ENCODE results near the gene DNAJC6.
"Not testable (repeated sequence)": the region's sequence is repeated elsewhere in the genome, so short reads cannot be mapped to it uniquely, and the experiment has no call there.

DNAJC6 gene

DNA sequence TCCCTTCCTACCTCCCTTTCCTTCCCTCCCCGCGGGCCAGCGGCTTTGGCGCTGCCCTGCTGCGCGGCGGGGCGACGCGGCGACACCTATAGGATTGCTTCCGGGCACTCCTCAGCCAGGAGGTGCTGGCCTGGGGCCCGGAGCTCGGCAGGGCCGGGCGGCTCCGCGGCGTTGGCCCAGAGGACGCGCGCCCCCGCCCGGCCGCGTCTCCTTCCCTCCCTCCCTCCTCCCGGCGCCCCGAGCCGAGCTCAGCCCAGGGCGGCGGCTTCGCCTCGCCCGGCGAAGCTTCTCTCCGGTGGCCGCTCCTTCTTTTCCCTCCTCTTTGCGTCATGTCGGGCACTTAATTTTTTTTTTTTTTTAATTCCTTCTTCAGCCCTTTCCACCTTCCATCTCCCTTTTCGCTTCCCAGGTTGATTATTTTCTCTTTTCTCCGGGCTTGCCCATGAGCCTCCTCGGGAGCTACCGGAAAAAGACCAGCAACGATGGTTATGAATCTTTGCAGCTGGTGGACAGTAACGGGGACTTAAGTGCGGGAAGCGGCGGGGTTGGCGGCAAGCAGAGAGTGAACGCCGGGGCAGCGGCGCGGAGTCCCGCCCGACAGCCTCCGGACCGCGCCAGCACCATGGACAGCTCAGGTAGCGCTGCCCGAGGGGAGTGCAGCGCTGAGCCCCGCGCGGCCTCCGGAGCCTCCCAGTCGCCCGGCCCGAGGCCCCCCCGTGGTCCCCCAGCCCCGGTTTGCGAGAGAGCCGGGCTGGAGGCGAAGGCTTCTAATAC lies at the start of gene DNAJC6:
Gene DNAJC6, plus strand, starts transcription at position 240 of the 774 bp plus-strand sequence. Its CDS starts 203 bp downstream, at position 443.
- peak in 2 of 3 donors; percentile 0 to 41 for DNase-seq (ENCODE audit: low read depth in 3 of 3, low spot score in 1 of 3)

DNA sequence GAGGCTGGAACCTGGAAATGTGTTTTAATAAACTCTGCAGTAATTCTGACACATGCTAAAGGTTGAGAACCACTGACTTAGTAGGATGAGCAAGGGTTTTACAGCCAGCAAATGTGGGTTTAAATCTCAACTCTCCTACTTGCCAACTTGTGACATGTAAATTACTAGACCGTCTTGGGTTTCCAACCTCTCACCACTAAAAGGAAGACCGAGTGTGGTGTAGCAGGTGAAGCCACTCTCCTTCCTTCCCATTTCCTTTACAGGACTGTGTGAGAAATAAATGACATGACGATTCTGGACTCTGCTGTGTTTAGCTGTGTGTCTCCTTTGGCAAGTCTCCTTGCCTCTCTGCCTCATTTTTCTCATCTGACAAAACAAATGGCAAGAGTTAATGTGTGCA lies 49.5 kb upstream of the DNAJC6 start:
- no peak for DNase-seq (ENCODE audit: low read depth in 3 of 3, low spot score in 1 of 3)

DNA sequence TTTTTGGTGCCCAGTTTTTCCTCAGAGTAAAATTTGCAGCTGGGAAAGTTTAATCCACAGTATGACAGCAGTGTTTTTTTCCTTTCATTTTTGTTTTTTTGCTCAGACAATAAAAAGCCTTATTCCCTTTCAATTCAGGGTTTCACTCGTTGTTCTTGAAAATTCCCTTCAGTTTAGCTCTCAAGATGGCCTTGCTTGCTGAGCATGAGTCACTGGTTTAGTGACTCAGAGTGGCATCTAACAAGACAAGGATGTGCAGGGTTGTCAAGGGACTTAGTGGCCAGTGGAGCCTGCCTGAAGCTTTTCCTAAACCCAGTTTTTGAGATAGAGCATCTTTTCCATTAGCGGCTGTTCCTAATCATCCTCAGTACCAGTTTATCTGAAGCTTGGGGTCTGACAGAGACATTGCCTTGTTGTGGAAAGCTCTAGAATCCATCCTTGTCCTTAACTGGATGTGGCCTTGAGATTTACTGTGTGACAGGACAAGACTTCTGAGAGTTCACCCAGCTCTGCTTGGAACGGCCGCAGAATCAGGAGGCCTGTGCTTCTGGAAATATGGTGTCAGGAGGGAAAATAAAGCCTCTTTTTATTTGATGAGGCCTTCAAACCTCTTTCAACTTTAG lies 48.4 kb upstream of the DNAJC6 start:
- no peak for DNase-seq (ENCODE audit: low read depth in 3 of 3, low spot score in 1 of 3)

DNA sequence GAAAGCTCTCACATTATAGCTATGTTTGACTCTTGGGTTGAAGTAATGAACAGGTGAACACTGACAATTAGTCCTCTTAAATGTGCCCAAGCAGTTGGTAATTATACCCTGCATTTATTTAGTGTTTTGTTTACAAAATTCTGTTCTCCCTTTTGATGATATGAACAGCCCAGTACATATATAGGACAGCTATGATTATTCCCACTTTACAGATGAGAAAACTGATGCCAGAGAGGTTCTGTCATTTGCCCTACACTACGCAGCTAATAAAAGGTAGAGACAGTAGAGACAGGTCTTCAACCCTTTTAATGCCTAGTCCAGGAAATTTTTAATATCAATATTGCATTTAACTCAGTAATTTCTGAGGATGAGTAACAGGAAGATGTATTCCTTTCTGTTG lies 46.1 kb upstream of the DNAJC6 start:
- DNase-seq (ENCODE audit: low read depth in 3 of 3, low spot score in 1 of 3): no peak

DNA sequence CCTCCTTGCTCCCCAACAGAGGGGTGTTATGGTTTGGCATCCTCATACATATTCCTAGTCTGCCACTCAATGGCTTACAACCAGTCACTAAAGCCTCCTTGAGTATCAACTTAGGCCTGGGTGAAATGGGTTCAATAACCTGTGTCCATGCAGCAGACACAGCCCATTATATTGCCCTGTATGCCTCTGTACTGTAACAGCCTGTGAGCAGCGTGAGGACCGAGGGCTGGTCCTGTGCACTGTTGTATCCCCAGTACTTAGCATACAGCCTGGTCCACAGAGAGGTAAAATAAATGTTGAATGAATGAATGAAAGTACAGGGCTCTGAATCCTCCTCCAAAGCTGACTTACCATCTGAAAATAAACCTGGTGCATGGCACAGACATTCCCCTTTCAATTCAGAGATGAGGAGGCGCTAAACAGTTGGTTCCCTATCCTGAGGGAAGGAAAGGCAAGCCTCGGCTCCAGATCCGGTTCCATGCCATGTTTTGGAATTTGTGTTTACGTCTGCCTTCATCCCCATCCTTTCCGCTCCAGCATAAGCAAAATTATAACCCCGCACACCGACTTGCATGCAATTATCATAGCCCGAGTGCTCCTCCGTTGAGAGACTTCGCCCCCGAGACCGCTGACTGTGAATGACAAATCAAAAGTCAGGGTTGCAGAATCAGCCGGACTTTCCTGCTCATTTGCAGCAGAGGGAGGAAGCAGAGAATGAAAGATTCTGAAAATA lies 45.0 kb upstream of the DNAJC6 start:
- DNase-seq (ENCODE audit: low read depth in 3 of 3, low spot score in 1 of 3): no peak

DNA sequence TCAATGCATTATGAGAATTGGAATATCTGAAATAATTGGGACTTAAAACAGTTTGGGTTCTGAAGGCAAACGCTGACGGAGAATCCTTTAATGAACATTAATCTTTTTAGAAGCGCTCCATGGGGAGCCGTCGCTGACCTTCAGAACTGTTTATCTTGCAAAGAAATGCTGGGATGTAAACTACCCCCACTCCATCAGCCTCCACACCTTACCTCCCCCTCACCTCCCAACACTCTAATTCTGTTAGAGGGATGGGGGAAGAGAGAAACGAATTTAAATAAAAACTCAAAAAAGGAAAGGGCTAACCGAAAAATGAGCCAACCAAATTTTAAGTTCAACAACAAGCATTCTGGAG lies 44.1 kb upstream of the DNAJC6 start:
- no peak for DNase-seq (ENCODE audit: low read depth in 3 of 3, low spot score in 1 of 3)

DNA sequence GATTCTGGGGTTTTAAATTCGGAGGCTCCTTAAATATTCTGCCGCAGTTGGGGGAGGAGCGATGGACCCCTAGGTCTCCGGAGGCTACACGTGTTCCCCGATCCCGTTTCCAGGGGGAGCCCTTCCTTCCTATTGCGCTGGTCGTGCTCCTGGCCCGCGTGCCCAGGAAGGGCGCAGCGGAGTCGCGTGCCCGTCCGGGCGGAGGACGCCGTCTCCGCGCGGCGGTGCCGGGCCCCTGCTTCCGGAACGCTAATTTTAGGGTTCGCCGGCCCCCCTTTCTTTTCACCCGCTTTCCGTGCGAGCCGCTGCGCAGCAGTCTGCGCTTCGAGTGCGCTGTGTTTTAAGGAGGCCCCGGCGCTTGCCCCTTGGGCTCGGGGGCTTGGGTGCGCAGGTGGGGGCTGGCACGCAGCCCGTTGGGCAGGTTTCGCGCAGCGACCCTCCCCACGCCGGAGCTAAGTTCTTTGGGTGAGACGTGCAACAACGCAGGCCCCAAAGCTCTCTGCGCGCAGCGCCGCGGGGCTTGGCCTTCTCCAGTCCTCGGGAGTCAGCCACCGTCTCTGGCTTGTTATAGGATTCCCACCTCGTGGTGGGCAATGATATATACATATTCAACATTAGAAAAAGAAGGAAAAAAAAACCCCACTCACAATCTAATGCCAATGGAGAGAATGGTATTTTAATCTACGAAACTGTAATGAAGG lies 43.5 kb upstream of the DNAJC6 start:
- DNase-seq (ENCODE audit: low read depth in 3 of 3, low spot score in 1 of 3): no peak

DNA sequence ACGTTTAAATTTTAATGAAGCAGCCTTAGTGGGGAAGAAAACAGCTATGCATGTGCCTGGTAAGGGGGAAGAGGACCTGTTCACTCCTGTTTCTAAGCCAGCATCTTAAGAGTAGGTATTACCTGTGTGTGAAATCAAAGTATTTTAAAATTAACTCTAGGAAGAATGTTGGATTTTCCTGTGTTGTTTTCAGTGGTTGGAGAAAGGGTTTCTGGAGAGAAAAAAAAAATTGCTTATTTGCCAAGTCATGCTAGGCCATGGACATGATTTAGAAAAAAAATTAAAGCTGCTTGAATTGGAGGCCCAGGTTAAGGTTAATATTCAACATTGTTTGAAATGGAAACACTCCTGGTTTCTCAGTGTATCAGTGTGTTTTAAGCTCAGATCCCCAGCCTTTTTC lies 42.9 kb upstream of the DNAJC6 start:
- DNase-seq (ENCODE audit: low read depth in 3 of 3, low spot score in 1 of 3): no peak

DNA sequence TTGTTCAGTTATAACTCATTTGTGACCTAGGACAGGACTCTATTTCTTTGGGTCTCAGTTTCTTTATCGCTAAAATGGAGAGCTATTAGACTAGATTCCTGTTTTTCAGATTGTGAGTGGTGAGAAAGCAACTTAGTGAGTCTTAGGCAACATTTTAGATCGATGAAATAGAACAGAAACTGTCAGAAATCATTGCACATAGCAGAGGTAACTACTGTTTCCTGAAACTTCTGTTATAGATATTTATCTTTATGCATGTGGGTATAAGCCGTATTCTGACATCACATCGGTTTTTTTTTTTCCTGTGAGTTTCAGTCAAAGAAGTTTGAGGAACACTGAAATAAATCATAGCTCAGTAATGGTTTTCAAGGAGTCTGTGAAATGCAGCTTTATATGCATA lies 42.1 kb upstream of the DNAJC6 start:
- DNase-seq (ENCODE audit: low read depth in 3 of 3, low spot score in 1 of 3): no peak

DNA sequence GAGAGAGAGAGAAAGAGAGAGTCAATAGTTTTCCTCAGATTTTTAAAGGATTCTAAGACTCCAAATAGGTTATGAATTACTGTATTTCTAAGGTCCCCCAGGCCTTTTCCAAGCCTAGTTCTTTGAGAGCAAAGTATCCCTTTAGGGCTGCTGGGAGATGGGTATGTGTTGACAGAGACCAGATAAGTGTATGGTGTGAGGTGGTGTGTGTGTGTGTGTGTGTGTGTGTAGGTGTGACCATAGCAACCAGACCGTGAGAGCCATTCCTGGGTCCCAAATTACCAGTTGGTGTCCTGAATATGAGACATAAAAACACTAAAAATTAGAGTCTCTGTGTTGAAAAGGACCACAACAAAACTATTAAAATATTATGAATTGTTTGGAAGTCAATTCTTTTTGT lies 41.7 kb upstream of the DNAJC6 start:
- no peak for DNase-seq (ENCODE audit: low read depth in 3 of 3, low spot score in 1 of 3)

DNA sequence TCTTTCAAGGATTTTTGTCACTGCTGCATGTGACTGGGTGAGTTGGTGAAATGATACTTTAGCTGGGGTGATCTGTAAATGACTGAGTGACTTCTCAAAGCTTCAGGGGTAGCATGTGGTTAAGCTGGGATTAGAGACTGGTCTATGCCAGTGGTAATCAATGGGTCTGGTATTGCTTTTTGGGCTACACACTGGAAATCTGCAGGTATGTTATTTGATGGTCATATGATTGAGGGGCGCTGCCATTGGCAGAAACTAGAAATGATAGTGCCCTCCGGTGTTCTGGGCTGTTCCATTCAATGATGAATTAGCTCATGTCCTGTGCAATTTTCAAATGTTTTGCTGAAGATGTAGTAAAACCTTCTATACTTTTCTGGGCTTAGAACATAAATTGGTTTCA lies 39.7 kb upstream of the DNAJC6 start:
- DNase-seq (ENCODE audit: low read depth in 3 of 3, low spot score in 1 of 3): no peak

DNA sequence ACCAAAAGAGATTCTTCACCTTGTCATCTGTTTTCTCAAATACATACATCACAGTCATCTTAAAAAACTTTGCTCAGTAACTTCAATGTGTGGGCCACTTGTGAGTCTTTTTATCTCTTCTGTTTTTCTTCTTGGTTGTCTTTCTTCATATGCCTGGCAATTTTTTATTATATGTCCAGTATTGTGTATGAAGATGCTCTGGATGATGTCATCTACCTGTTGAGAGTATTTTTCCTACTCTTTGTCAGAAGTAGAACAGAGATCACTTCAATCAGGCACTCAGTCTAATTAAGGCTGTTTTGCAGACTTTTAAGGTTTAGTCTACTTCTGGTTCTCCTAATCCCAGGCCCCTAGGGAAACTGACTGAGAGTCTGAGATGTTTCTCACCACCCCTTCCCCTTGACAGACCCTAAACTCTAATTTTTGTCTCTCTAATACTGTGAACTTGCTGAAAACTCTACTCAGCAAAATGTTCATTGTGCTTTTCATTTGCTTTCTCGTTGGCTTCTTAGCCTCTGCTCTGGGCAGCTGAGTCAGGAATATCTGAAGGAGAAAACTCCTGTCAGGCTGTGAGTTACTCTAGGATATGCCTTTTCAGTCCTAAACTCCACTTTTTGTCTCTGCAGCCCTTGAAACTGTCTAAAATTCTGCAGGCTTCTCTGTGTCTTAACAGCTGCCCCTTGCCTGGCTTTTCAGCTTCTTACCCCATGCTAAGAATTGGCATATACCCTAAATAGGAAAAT lies 33.0 kb upstream of the DNAJC6 start:
- no peak for DNase-seq (ENCODE audit: low read depth in 3 of 3, low spot score in 1 of 3)

DNA sequence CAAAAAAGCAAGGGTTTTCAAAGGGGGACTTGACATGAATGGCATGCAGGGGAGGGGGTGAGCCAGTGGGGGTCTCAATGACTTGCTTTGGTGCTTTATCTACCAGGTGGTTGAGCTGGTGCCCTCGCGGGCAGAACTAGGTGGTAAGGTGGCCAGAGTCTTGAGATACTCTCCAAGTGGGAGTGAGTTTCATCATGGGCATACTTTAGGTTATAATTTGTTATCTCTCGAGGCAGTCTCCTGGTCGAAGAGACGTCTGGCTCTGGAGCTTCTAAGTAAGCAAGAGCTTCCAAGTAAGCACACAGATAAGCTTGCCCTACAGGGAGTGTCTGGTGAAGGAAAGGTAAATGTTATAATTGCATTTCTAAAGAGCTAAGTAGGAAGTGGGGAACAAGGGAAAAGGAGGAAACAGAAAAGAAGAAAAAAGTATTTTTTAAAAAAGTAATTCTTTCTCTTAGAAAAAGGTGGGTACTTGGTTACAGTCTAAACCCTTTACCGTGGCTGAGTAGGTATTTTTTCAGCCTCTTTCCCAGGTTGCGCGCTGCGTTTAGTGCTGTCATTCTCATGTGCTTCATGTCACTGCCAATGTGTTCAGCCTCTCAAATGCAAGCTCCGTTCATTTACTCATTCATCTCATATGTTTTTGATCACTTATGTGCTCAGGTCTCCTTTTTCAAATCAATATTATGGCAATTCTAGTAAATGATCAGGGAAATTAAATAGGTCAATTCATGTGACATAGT lies 31.6 kb upstream of the DNAJC6 start:
- no peak for DNase-seq (ENCODE audit: low read depth in 3 of 3, low spot score in 1 of 3)

DNA sequence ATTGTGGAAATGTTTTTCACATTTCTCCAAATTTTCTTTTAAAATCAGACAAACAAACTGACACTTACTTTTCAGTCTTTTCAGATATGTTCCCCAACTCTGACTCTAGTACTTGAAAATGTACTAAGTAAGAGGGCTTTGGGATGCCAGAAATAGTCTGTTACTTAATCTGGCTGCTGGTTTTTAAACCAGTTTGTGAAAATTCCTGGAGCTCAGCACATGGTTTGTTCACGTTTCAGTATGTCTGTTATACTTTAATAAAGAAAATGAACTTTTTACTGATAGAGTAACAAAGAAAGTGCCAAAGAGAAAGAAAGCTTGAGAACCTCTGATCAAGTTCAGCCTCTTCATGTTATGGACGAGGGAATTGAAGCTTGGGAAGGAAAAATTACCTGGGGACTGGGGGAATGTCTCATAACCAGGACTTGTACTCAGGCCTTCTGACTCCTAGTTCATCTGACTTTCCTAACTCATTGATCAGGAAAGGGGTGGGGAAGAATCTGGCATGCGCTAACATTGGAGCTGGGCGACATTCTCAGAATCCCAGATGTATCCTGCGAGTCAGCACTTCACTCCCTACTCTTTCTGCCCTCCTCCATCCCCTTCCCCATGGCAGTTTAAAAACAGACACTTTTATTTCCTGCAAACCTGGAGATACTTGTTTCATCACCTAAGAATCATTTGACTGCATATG lies 30.8 kb upstream of the DNAJC6 start:
- DNase-seq (ENCODE audit: low read depth in 3 of 3, low spot score in 1 of 3): no peak

DNA sequence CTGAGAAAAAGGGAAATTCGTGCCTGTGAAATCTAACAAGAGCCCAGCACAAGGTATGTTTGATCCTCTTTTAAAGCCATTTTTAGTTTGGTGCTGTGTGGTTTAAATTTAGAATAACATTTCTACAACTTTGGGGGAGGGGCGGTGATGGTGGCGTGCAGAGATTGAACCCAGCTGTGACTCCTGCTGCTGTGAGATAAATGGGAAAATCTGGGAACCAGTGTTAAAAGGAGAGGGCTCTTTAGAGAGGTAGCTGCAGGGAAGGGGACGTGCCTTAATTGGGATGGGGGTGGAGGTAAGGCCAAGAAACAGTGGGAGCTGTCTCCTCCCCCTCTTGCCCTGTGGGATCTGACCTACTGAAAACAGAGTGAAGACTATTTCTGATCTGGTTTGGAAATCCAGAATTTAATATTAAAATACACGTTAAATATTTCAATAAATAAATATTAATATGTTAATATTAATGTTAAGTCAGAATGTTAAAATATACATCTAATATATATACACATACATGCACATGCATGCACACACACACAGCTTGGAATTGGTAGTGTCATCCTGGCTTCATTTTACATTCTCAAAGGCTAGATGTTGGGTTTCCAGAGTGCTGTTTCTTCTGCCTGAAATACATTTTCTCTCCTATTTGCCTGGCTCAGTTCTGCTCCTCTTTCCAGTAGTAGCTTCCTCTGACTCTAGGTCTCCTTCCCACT lies 30.1 kb upstream of the DNAJC6 start:
- no peak for DNase-seq (ENCODE audit: low read depth in 3 of 3, low spot score in 1 of 3)

DNA sequence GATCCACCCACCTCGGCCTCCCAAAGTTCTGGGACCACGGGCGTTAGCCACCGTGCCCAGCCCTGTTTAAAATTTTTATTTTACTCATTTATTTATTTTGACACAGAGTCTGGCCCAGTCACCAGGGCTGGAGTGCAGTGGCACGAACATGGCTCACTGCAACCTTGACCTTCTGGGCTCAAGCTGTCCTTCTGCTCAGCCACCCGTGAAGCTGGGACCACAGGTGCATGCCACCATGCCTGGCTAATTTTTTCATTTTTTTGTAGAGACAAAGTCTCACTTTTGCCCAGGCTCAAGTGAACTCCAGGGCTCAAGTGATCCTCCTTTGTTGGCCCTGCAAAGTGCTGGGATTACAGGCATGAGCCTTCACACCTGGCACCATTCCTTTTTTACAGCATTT lies 27.5 kb upstream of the DNAJC6 start:
- DNase-seq (ENCODE audit: low read depth in 3 of 3, low spot score in 1 of 3): no peak

DNA sequence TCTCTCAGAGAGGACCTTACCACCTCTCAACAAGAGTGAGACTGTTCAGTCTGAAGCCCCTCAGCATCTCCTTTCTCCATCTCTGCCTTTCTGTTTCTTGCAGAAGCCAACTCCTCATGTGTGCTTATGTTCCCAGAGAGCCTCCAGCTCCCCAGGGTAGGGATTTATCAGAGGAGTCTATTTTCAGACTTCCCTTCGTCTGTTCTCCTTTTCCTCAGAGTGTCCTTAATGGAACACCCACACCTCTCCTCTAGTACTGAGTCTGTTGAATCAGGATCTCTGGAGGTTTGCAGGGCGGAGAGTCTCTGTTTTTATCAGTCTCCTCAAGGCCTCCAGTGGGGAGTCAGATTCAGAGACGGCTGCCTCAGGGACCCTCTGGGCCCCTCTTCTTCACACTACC lies 25.1 kb upstream of the DNAJC6 start:
- no peak for DNase-seq (ENCODE audit: low read depth in 3 of 3, low spot score in 1 of 3)

DNA sequence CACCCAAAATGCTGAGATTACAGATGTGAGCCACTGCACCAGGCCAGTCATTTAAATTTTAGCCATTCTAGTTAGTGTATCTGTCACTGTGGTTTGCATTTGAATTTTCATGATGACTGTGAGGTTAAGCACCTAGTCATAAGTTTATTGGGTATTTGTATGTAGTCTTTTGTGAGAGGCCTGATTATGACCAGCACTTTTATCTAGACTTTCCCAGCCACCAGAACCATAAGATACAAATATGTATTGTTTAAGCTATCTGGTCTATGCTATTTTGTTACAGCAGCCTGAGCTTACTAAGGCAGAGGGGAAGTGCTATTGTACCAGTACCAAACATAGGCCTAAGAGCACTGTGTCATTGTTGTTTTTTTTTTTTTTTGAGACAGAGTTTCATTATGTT lies 19.9 kb upstream of the DNAJC6 start:
- no peak for DNase-seq (ENCODE audit: low read depth in 3 of 3, low spot score in 1 of 3)

DNA sequence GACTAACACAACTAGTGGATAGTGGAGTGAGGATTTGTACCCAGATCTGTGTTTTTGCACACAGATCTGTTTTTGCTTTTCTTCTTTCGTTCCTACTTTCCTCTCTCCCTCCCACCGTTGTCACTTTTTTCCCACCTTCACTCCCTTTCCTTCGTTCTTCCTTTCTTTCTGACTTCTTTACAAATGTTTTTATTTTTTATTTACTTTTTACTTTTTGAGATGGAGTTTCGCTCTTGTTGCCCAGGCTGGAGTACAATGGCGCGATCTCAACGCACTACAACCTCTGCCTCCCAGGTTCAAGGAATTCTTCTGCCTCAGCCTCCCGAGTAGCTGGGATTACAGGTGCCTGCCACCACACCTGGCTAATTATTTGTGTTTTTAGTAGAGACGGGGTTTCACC lies 17.5 kb upstream of the DNAJC6 start:
- not testable (repeated sequence) for DNase-seq (ENCODE audit: low read depth in 3 of 3, low spot score in 1 of 3)

All from stimulated activated CD4-positive, alpha-beta T cell treated with anti-CD3 and anti-CD28 coated beads, TNF-alpha, amount 100 ng/mL, for 1 hour (primary cell).